GM12864 (cell line): ENCODE results near the gene DDT.
"Not testable (repeated sequence)": the region's sequence is repeated elsewhere in the genome, so short reads cannot be mapped to it uniquely, and the experiment has no call there.

Experiments
- DNase-seq: peaks from one replicate; pipeline ENCODE4 v3.0.0-alpha.2; 2011; ENCODE audit warnings: low read depth
- H3K4me3 ChIP-seq: 2 replicates; pipeline ENCODE4 v1.5.1; 2011; ENCODE audit warnings: mild to moderate bottlenecking, low read depth, low read length, control low read depth
- CTCF ChIP-seq: IDR thresholded peaks from 2 replicates; pipeline ENCODE4 v1.5.1; 2011; ENCODE audit warnings: low read depth, mild to moderate bottlenecking, moderate library complexity, low read length, control low read depth, inconsistent platforms; ENCODE audit errors: missing control alignments

The DDT gene

GRCh38 chr22:23926561-23926960 lies 47.7 kb downstream of the DDT start:
- H3K4me3 ChIP-seq: no peak overlapping the region
- no peak for TF ChIP-seq CTCF
- no peak for DNase-seq

- no peak overlapping the region for H3K4me3 ChIP-seq
- TF ChIP-seq CTCF: no peak
- no peak for DNase-seq
These were observed 49.1 kb downstream of the DDT start for GRCh38 chr22:23925020-23925606.

GRCh38 chr22:23922921-23923320 lies 51.3 kb downstream of the DDT start:
- DNase-seq: no peak
- no peak overlapping the region for H3K4me3 ChIP-seq
- TF ChIP-seq CTCF: no peak

GRCh38 chr22:23921586-23922201 lies 52.5 kb downstream of the DDT start:
- DNase-seq, H3K4me3 ChIP-seq: not testable (repeated sequence)
